HepG2 (cell line): ENCODE results near the gene UNC93A. TPM values are rescaled to one million over a fixed set of nuclear protein-coding genes. Genes with fewer than 3 reads are reported as not detected.

Source experiments
- CBX2 ChIP-seq, 2 experiments: fragments of 200-600 bp in 1 of 2; sonication (generic); formaldehyde crosslinking in 1 of 2; IDR thresholded peaks; 2 replicates each; pipeline versions ENCODE4 v1.7.0 to v1.8.1; 2018 to 2022; ENCODE audit warnings: low read depth in 2 of 2, low read length in 1 of 2, mild to moderate bottlenecking in 1 of 2, missing genetic modification reagents in 1 of 2
- CENPX ChIP-seq: sonication (generic); formaldehyde crosslinking; IDR thresholded peaks from 2 replicates; pipeline ENCODE4 v1.9.0; 2021; ENCODE audit warnings: mild to moderate bottlenecking, missing genetic modification reagents, moderate library complexity
- FOXJ3 ChIP-seq: sonication (generic); formaldehyde crosslinking; IDR thresholded peaks from 2 replicates; pipeline ENCODE4 v1.4.0; 2020; ENCODE audit warnings: missing genetic modification reagents, mild to moderate bottlenecking, borderline replicate concordance
- HIVEP1 ChIP-seq: sonication (generic); formaldehyde crosslinking; IDR thresholded peaks from 2 replicates; pipeline ENCODE4 v1.4.0; 2020; ENCODE audit warnings: mild to moderate bottlenecking, missing genetic modification reagents
- HNRNPL ChIP-seq: fragments of 200-400 bp; formaldehyde crosslinking; IDR thresholded peaks from 2 replicates; pipeline ENCODE4 v1.6.1; 2017; ENCODE audit warnings: mild to moderate bottlenecking, low read depth, low read length
- HOXA5 ChIP-seq: sonication (generic); formaldehyde crosslinking; IDR thresholded peaks from 2 replicates; pipeline ENCODE4 v1.4.0; 2020; ENCODE audit warnings: missing genetic modification reagents
- KMT2B ChIP-seq: IDR thresholded peaks from 2 replicates; pipeline ENCODE4 v1.6.1; 2016; ENCODE audit warnings: missing genetic modification reagents, missing compliant biosample characterization
- NCOA2 ChIP-seq: sonication (generic); formaldehyde crosslinking; IDR thresholded peaks from 2 replicates; pipeline ENCODE4 v1.8.0; 2022; ENCODE audit warnings: inconsistent platforms
- NFKB2 ChIP-seq: sonication (generic); formaldehyde crosslinking; IDR thresholded peaks from 2 replicates; pipeline ENCODE4 v1.4.0; 2020; ENCODE audit warnings: missing genetic modification reagents, borderline replicate concordance
- PHB2 ChIP-seq: fragments of 450-650 bp; IDR thresholded peaks from 2 replicates; pipeline ENCODE4 v1.6.1; 2018; ENCODE audit not compliant: partially characterized antibody
- POLR2A ChIP-seq, 2 experiments: IDR thresholded peaks; 2 replicates each; pipeline ENCODE4 v1.6.1; 2011; ENCODE audit warnings: low read depth in 2 of 2, low read length in 2 of 2, mild to moderate bottlenecking in 1 of 2, moderate library complexity in 1 of 2; ENCODE audit not compliant: insufficient read depth in 1 of 2
- PREB ChIP-seq: sonication (generic); formaldehyde crosslinking; IDR thresholded peaks from 2 replicates; pipeline ENCODE4 v1.4.0; 2020; ENCODE audit warnings: missing genetic modification reagents
- TGIF2 ChIP-seq: IDR thresholded peaks from 2 replicates; pipeline ENCODE4 v1.6.1; 2016; ENCODE audit warnings: control low read depth, missing compliant biosample characterization
- ZFP41 ChIP-seq: sonication (generic); formaldehyde crosslinking; IDR thresholded peaks from 2 replicates; pipeline ENCODE4 v1.4.0; 2020; ENCODE audit warnings: mild to moderate bottlenecking, missing genetic modification reagents, borderline replicate concordance
- ZKSCAN8 ChIP-seq: IDR thresholded peaks from 2 replicates; pipeline ENCODE4 v1.6.1; 2016; ENCODE audit warnings: borderline replicate concordance, missing genetic modification reagents, missing compliant biosample characterization
- ZMAT3 ChIP-seq: sonication (generic); formaldehyde crosslinking; conservative IDR thresholded peaks from 2 replicates; pipeline ENCODE4 v1.7.0; 2021; ENCODE audit warnings: missing genetic modification reagents
- ZMYM4 ChIP-seq: sonication (generic); formaldehyde crosslinking; IDR thresholded peaks from 2 replicates; pipeline ENCODE4 v1.8.1; 2023; ENCODE audit warnings: mild to moderate bottlenecking, missing genetic modification reagents
- ZNF670 ChIP-seq: sonication (generic); formaldehyde crosslinking; IDR thresholded peaks from 2 replicates; pipeline ENCODE4 v1.8.0; 2022; ENCODE audit warnings: mild to moderate bottlenecking, missing genetic modification reagents, borderline replicate concordance
- ZNF703 ChIP-seq: sonication (generic); formaldehyde crosslinking; IDR thresholded peaks from 2 replicates; pipeline ENCODE4 v1.5.1; 2020; ENCODE audit warnings: missing genetic modification reagents, mild to moderate bottlenecking, moderate library complexity, borderline replicate concordance
- ZNF891 ChIP-seq: sonication (generic); formaldehyde crosslinking; IDR thresholded peaks from 2 replicates; pipeline ENCODE4 v1.5.0; 2020; ENCODE audit warnings: mild to moderate bottlenecking, missing genetic modification reagents
- polyA plus RNA-seq, 8 experiments: library from polyadenylated mRNA; depleted of rRNA in 3 of 8; stranded (reverse) in 7 of 8; unstranded in 1 of 8; fragments of >200 nt; fragmentation: Illumina TruSeq in 4 of 8; extraction: Trizol in 4 of 8; gene quantifications; 2 replicates each; pipeline versions ENCODE4 v1.2.1 to v1.2.3, GENCODE V29; 2011 to 2016; ENCODE audit warnings: low read depth in 4 of 8, missing spikeins in 1 of 8, mixed read lengths in 1 of 8; ENCODE audit not compliant: insufficient read depth in 1 of 8
- total RNA-seq, 5 experiments: library from RNA; depleted of rRNA; stranded (reverse); fragments of >200 nt; fragmentation: Illumina TruSeq; extraction: Trizol; gene quantifications; 2 replicates each; pipeline ENCODE4 v1.2.3, GENCODE V29; 2016; ENCODE audit warnings: low read depth in 1 of 5
- TF ChIP-seq, protein P1 (sequence below): sonication (generic); formaldehyde crosslinking; IDR thresholded peaks from 2 replicates; pipeline ENCODE4 v1.4.0; 2020; ENCODE audit warnings: missing genetic modification reagents
- TF ChIP-seq, protein P2 (sequence below): sonication (generic); formaldehyde crosslinking; IDR thresholded peaks from 2 replicates; pipeline ENCODE4 v1.4.0; 2020; ENCODE audit warnings: mild to moderate bottlenecking, missing genetic modification reagents
- TF ChIP-seq, protein P3 (sequence below): sonication (generic); formaldehyde crosslinking; IDR thresholded peaks from 2 replicates; pipeline ENCODE4 v1.5.1; 2020; ENCODE audit warnings: mild to moderate bottlenecking, missing genetic modification reagents, moderate library complexity

Gene UNC93A
- total and polyA plus RNA-seq, 2 of the 13 experiments (the other 11 are each of a cell fraction or from before 2014, with no cell fraction given): 11.0 to 42.7 TPM

- TF ChIP-seq, protein P1, sequence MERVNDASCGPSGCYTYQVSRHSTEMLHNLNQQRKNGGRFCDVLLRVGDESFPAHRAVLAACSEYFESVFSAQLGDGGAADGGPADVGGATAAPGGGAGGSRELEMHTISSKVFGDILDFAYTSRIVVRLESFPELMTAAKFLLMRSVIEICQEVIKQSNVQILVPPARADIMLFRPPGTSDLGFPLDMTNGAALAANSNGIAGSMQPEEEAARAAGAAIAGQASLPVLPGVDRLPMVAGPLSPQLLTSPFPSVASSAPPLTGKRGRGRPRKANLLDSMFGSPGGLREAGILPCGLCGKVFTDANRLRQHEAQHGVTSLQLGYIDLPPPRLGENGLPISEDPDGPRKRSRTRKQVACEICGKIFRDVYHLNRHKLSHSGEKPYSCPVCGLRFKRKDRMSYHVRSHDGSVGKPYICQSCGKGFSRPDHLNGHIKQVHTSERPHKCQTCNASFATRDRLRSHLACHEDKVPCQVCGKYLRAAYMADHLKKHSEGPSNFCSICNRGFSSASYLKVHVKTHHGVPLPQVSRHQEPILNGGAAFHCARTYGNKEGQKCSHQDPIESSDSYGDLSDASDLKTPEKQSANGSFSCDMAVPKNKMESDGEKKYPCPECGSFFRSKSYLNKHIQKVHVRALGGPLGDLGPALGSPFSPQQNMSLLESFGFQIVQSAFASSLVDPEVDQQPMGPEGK (CRISPR knock-in tag): no peak
- TF ChIP-seq ZMAT3 (CRISPR knock-in tag) (no peak), FOXJ3 (CRISPR knock-in tag) (no peak), CENPX (no peak), HOXA5 (CRISPR knock-in tag) (no peak), POLR2A (IDR thresholded peaks at IDR 0.05; ENCODE audit: insufficient read depth in 1 of 2, low read depth in 2 of 2, low read length in 2 of 2) (no peak), NFKB2 (CRISPR knock-in tag) (no peak), KMT2B (CRISPR knock-in tag) (no peak), HNRNPL (peak; percentile 63; the same call in 1 of the 2 replicates), ZKSCAN8 (CRISPR knock-in tag) (no peak), ZNF703 (no peak), PREB (no peak), PHB2 (no peak), ZMYM4 (CRISPR knock-in tag) (no peak), ZNF891 (CRISPR knock-in tag) (no peak), HIVEP1 (CRISPR knock-in tag) (no peak), TGIF2 (CRISPR knock-in tag) (no peak), NCOA2 (CRISPR knock-in tag) (no peak), ZFP41 (no peak), CBX2 (IDR thresholded peaks at IDR 0.05; ENCODE audit: low read depth, low read length) (no peak), CBX2 (CRISPR knock-in tag; IDR thresholded peaks at IDR 0.05; ENCODE audit: low read depth) (no peak), ZNF670 (no peak)
- TF ChIP-seq, protein P2, sequence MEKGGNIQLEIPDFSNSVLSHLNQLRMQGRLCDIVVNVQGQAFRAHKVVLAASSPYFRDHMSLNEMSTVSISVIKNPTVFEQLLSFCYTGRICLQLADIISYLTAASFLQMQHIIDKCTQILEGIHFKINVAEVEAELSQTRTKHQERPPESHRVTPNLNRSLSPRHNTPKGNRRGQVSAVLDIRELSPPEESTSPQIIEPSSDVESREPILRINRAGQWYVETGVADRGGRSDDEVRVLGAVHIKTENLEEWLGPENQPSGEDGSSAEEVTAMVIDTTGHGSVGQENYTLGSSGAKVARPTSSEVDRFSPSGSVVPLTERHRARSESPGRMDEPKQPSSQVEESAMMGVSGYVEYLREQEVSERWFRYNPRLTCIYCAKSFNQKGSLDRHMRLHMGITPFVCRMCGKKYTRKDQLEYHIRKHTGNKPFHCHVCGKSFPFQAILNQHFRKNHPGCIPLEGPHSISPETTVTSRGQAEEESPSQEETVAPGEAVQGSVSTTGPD (CRISPR knock-in tag): no peak
- TF ChIP-seq, protein P3, sequence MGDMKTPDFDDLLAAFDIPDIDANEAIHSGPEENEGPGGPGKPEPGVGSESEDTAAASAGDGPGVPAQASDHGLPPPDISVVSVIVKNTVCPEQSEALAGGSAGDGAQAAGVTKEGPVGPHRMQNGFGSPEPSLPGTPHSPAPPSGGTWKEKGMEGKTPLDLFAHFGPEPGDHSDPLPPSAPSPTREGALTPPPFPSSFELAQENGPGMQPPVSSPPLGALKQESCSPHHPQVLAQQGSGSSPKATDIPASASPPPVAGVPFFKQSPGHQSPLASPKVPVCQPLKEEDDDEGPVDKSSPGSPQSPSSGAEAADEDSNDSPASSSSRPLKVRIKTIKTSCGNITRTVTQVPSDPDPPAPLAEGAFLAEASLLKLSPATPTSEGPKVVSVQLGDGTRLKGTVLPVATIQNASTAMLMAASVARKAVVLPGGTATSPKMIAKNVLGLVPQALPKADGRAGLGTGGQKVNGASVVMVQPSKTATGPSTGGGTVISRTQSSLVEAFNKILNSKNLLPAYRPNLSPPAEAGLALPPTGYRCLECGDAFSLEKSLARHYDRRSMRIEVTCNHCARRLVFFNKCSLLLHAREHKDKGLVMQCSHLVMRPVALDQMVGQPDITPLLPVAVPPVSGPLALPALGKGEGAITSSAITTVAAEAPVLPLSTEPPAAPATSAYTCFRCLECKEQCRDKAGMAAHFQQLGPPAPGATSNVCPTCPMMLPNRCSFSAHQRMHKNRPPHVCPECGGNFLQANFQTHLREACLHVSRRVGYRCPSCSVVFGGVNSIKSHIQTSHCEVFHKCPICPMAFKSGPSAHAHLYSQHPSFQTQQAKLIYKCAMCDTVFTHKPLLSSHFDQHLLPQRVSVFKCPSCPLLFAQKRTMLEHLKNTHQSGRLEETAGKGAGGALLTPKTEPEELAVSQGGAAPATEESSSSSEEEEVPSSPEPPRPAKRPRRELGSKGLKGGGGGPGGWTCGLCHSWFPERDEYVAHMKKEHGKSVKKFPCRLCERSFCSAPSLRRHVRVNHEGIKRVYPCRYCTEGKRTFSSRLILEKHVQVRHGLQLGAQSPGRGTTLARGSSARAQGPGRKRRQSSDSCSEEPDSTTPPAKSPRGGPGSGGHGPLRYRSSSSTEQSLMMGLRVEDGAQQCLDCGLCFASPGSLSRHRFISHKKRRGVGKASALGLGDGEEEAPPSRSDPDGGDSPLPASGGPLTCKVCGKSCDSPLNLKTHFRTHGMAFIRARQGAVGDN (CRISPR knock-in tag): peak; percentile 53
Observed at GRCh38 chr6:167285077-167285770, 5.9 kb upstream of the UNC93A start (continued).
